Measurements from ENCODE around the gene OR8D2.
"Not testable (repeated sequence)": the region's sequence is repeated elsewhere in the genome, so short reads cannot be mapped to it uniquely, and the experiment has no call there.

OR8D2 gene

GRCh38 chr11:124285610-124286344 lies 34.2 kb downstream of the OR8D2 start:
- DNase-seq, result no peak

DNA sequence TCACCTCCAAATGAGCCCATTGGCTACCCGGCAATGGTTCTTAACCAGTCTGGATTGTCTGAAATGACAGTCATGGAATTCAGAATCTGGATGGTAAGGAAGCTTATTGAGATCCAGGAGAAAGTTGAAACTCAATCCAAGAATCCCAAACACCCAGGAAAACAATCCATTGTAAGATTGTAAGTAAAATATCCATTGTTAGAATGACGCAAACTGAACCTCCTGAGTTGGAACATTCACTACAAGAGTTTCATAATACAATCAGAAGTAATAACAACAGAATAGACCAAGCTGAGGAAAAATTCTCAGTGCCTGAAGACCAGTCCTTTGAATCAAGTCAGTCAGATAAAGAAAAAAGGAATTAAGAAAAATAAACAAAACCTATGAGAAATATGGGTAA lies 41.7 kb downstream of the OR8D2 start:
- no peak for DNase-seq

GRCh38 chr11:124277804-124278203 lies 42.2 kb downstream of the OR8D2 start:
- no peak for DNase-seq

DNA sequence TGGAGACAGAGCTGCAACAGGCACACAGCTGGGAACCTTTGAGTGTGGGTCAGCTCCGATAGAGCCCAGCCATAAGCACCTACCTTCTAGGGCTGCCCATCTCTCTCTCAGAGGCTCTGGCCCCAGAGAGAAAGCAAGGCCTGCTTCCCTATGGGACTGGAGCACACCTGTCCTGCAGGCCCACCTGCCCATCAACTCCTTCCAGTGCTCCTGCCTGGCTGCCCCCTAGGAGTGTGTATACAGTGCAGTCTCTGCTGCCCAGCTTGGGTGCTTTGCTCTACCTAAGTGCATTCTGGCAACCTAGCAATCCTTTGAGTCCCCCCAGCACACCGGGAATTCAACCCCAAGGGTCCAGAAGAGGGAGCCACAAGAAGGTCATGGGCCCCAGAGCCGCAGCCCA lies 42.8 kb downstream of the OR8D2 start:
- DNase-seq, result no peak

DNA sequence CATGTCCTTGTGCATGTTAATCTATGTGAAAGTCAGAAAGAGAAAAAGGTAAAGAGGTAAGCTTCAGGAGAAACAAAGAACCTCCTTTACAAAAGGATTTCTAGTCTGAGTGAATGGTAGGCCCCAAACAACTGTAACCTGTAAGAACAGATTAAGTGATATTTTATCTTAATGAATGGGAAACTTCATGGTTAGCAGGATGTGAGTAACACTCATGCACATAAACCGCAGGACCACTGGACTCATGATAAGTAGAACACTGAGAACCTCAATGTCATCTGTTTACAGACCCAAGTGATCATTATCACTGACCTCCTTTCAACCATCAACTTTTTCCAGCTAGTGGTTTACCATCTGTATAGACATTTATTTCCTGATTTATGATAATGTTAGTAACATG lies 43.9 kb downstream of the OR8D2 start:
- no peak for DNase-seq

DNA sequence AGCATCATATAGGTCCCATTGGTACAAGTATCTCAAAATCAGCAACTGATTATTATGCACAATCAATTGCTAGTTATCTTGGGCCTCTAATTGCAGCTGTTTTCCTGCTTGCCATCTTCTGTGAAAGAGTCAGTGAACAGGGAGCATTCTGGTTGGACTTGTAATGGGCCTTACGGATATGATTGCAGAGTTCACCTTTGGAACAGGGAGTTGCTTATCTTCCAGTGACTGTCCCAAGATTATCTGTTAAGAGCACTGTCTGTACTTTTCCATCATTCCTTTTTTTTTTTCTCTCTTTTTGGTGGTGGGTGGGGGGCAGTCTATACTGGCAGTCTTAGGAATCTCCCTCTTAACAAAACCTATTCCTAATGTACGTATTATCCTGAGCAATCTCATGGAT lies 46.0 kb downstream of the OR8D2 start:
- no peak for DNase-seq

GRCh38 chr11:124270886-124271285 lies 49.1 kb downstream of the OR8D2 start:
- not testable (repeated sequence) for DNase-seq

All from right hindlimb (tissue), 1 donor.